A673 (cell line): ENCODE results near the gene EEFSEC. TPM values are rescaled to one million over a fixed set of nuclear protein-coding genes. Genes with fewer than 3 reads are reported as not detected.

ENCODE experiments used
- BruUV-seq: library from RNA; stranded (reverse); fragments of 400-500 nt; replicated peaks from 2 replicates; lab custom pipeline; 2021; lab: Mats Ljungman, UMichigan
- CTCF ChIA-PET: fragments of 300-600 bp; sonication (Branson Sonifier 250); formaldehyde crosslinking; loops from one replicate; lab custom pipeline; 2022; ENCODE audit warnings: antibody characterized with exemption; lab: Charles Lee
- POLR2A ChIA-PET: fragments of 300-600 bp; sonication (Branson Sonifier 250); formaldehyde crosslinking; loops from one replicate; lab custom pipeline; 2022; ENCODE audit warnings: antibody characterized with exemption; ENCODE audit not compliant: low non-redundant PET; lab: Charles Lee
- DNase-seq: peaks from one replicate; pipeline ENCODE4 v3.0.0-alpha.2; 2015; ENCODE audit warnings: low spot score
- H3K27ac ChIP-seq: fragments of 200-600 bp; sonication (generic); 2 replicates; pipeline ENCODE4 v1.5.1; 2016; ENCODE audit warnings: mixed run types, low read depth, mild to moderate bottlenecking, mixed read lengths, antibody characterized with exemption, low read length; ENCODE audit not compliant: poor library complexity, severe bottlenecking
- H3K27me3 ChIP-seq: fragments of 200-600 bp; sonication (generic); replicated peaks from 2 replicates; pipeline ENCODE4 v1.6.1; 2017; ENCODE audit warnings: mixed run types, low read depth, mild to moderate bottlenecking, mixed read lengths, antibody characterized with exemption, low read length; ENCODE audit not compliant: insufficient read depth, poor library complexity
- H3K36me3 ChIP-seq: fragments of 200-600 bp; sonication (generic); 2 replicates; pipeline ENCODE4 v1.6.1; 2016; ENCODE audit warnings: mixed run types, mild to moderate bottlenecking, mixed read lengths, antibody characterized with exemption, low read length; ENCODE audit not compliant: insufficient read depth, poor library complexity, severe bottlenecking
- H3K4me1 ChIP-seq: fragments of 200-600 bp; sonication (generic); 2 replicates; pipeline ENCODE4 v1.6.1; 2017; ENCODE audit warnings: mixed run types, mild to moderate bottlenecking, mixed read lengths, antibody characterized with exemption, low read length; ENCODE audit not compliant: insufficient read depth, poor library complexity, severe bottlenecking
- H3K4me3 ChIP-seq: fragments of 200-600 bp; sonication (generic); 2 replicates; pipeline ENCODE4 v1.5.1; 2016; ENCODE audit warnings: low read depth, mixed run types, mild to moderate bottlenecking, mixed read lengths, low read length; ENCODE audit not compliant: poor library complexity, severe bottlenecking
- H3K9me3 ChIP-seq: fragments of 200-600 bp; sonication (generic); 2 replicates; pipeline ENCODE4 v1.6.1; 2016; ENCODE audit warnings: mixed run types, low read depth, mild to moderate bottlenecking, mixed read lengths, antibody characterized with exemption, low read length; ENCODE audit not compliant: poor library complexity, severe bottlenecking
- CTCF ChIP-seq: fragments of 300-800, 200-600 bp; sonication (generic); conservative IDR thresholded peaks from 2 replicates; pipeline ENCODE4 v1.5.1; 2017; ENCODE audit warnings: low read depth, mild to moderate bottlenecking, antibody characterized with exemption, low read length, moderate library complexity, mixed read lengths
- EZH2 ChIP-seq: fragments of 200-600 bp; sonication (generic); IDR thresholded peaks from 2 replicates; pipeline ENCODE4 v1.6.1; 2017; ENCODE audit warnings: borderline replicate concordance, low read depth, mild to moderate bottlenecking, mixed read lengths, antibody characterized with exemption, low read length; ENCODE audit not compliant: poor library complexity, severe bottlenecking
- intact Hi-C: fragments of 100-400 bp; cut with micrococcal nuclease; formaldehyde crosslinking; loops from one replicate; pipeline ENCODE4 v1.10.0; 2022; ENCODE audit not compliant: unreplicated experiment
- total RNA-seq: library from RNA; stranded (reverse); gene quantifications from 2 replicates; pipeline ENCODE4 v1.2.3, GENCODE V29; 2021

The EEFSEC gene
- total RNA-seq, 1 experiment from 2014 or later = 19.7 TPM

GRCh38 chr3:128231606-128232005 is 78.3 kb downstream of the EEFSEC start:
- no peak for DNase-seq
- Histone ChIP-seq H3K4me1 (peaks cover 25% of the 10 kb centered on the region), H3K27ac (peak overlapping the region; percentile 62), H3K27me3 (no peaks in the 10 kb centered on the region), H3K4me3 (no peak overlapping the region), H3K36me3 (no peaks in the 10 kb centered on the region), H3K9me3 (no peaks in the 10 kb centered on the region)
- intact Hi-C loops = no loop called here
- BruUV-seq = no TSS peak
- TF ChIP-seq EZH2 (no peak), CTCF (no peak)
- ChIA-PET CTCF (no interaction called here), POLR2A (no interaction called here)

- H3K36me3 ChIP-seq = no peaks in the 10 kb centered on the region
- H3K4me3 ChIP-seq = no peak overlapping the region
- DNase-seq = peak; percentile 63
- intact Hi-C loops = no loop called here
- no TSS peak for BruUV-seq
- ChIA-PET POLR2A (no interaction called here), CTCF (interaction anchor here (0.7 kb wide), 1 partner anchor 26 kb away, joined by 3 read pairs; no protein-coding TSS in a partner anchor)
- no peaks in the 10 kb centered on the region for H3K9me3 ChIP-seq
- no peaks in the 10 kb centered on the region for H3K27me3 ChIP-seq
- H3K27ac ChIP-seq = peak overlapping the region; percentile 62
- TF ChIP-seq CTCF (no peak), EZH2 (no peak)
- peaks cover 28% of the 10 kb centered on the region for H3K4me1 ChIP-seq
Observed at GRCh38 chr3:128232376-128233178, 79.3 kb downstream of the EEFSEC start.

- CTCF ChIA-PET = no interaction called here
- POLR2A ChIA-PET = no interaction called here
- H3K27ac ChIP-seq = no peak overlapping the region
- no peak for DNase-seq
- H3K27me3 ChIP-seq = no peaks in the 10 kb centered on the region
- no peak for TF ChIP-seq CTCF
- TF ChIP-seq EZH2 = no peak
- BruUV-seq = no TSS peak
- H3K4me1 ChIP-seq = peaks cover 37% of the 10 kb centered on the region
- H3K36me3 ChIP-seq = no peaks in the 10 kb centered on the region
- no peak overlapping the region for H3K4me3 ChIP-seq
- no peaks in the 10 kb centered on the region for H3K9me3 ChIP-seq
- intact Hi-C loops = no loop called here
Observed at GRCh38 chr3:128235207-128235926, 82.1 kb downstream of the EEFSEC start.
